Measurements from ENCODE around the gene FBXL13. TPM values are rescaled to one million over a fixed set of nuclear protein-coding genes. Genes with fewer than 3 reads are reported as not detected.
"Not testable (repeated sequence)": the region's sequence is repeated elsewhere in the genome, so short reads cannot be mapped to it uniquely, and the experiment has no call there.

Gene FBXL13
- total RNA-seq, 1 donor from 2014 or later, result 6.5 TPM

- DNase-seq (ENCODE audit: low spot score in 2 of 2); FAIRE-seq: not testable (repeated sequence)
Measured at GRCh38 chr7:102794567-102794966, 280.0 kb downstream of the FBXL13 start.

- DNase-seq (ENCODE audit: low spot score in 2 of 2); FAIRE-seq: not testable (repeated sequence)
Measured at GRCh38 chr7:102791831-102792230, 282.8 kb downstream of the FBXL13 start.

- FAIRE-seq, result not testable (repeated sequence)
Measured at GRCh38 chr7:102791367-102791766, 283.2 kb downstream of the FBXL13 start.

GRCh38 chr7:102790364-102791100 lies 284.1 kb downstream of the FBXL13 start:
- DNase-seq (ENCODE audit: low spot score in 2 of 2); FAIRE-seq: not testable (repeated sequence)

More at GRCh38 chr7:102791367-102791766, 283.2 kb downstream of the FBXL13 start:
- not testable (repeated sequence) for DNase-seq (ENCODE audit: low spot score in 2 of 2)

GRCh38 chr7:102788770-102789169 lies 285.8 kb downstream of the FBXL13 start:
- not testable (repeated sequence) for FAIRE-seq; DNase-seq (ENCODE audit: low spot score in 2 of 2)

- FAIRE-seq; DNase-seq (ENCODE audit: low spot score in 2 of 2): not testable (repeated sequence)
Measured at GRCh38 chr7:102780926-102781325, 293.7 kb downstream of the FBXL13 start.

- DNase-seq (ENCODE audit: low spot score in 2 of 2); FAIRE-seq: not testable (repeated sequence)
Measured at GRCh38 chr7:102778663-102779062, 295.9 kb downstream of the FBXL13 start.

GRCh38 chr7:102776217-102776616 lies 298.4 kb downstream of the FBXL13 start:
- FAIRE-seq; DNase-seq (ENCODE audit: low spot score in 2 of 2): not testable (repeated sequence)

- FAIRE-seq; DNase-seq (ENCODE audit: low spot score in 2 of 2): not testable (repeated sequence)
Measured at GRCh38 chr7:102770467-102770866, 304.1 kb downstream of the FBXL13 start.

GRCh38 chr7:102769657-102770192 lies 304.9 kb downstream of the FBXL13 start:
- FAIRE-seq; DNase-seq (ENCODE audit: low spot score in 2 of 2): not testable (repeated sequence)

- DNase-seq (ENCODE audit: low spot score in 2 of 2); FAIRE-seq: not testable (repeated sequence)
Measured at GRCh38 chr7:102763295-102763905, 311.2 kb downstream of the FBXL13 start.

Small RNA genes within 50 kb of the gene (small RNA-seq; reads per million reads assigned to genes)
- not detected for gene RNU6-1136P

Other genes starting within 250 kb of the FBXL13 start
- 15.5 TPM for gene LRRC17, start 161.8 kb downstream of the FBXL13 start, total RNA-seq
- 42.0 TPM for gene ARMC10, start 344 bp upstream of the FBXL13 start, total RNA-seq
- 16.7 TPM for gene NAPEPLD, start 74.3 kb upstream of the FBXL13 start, total RNA-seq
- 65.2 TPM for gene PMPCB, start 222.6 kb upstream of the FBXL13 start, total RNA-seq

Data from frontal cortex (tissue), 4 donors.